ENCODE measurements around the gene CES4A.

CES4A gene

GRCh38 chr16:67054901-67055300, 66.5 kb downstream of the CES4A start:
- no peak for TF ChIP-seq CTCF (IDR thresholded peaks at IDR 0.05)
- H3K27ac ChIP-seq = no peak overlapping the region
- no peaks in the 10 kb centered on the region for H3K4me1 ChIP-seq
- intact Hi-C loops (cut with DNase I; ENCODE audit: low total_unique reads) = no loop called here
- peaks cover 0 to under 1% (median 0%) of the 10 kb centered on the region in 3 donors for H3K36me3 ChIP-seq
- no peaks in the 10 kb centered on the region for H3K27me3 ChIP-seq
- H3K9me3 ChIP-seq = no peaks in the 10 kb centered on the region
- H3K4me3 ChIP-seq = no peak overlapping the region
- no peak for DNase-seq

GRCh38 chr16:67055712-67056487, 67.5 kb downstream of the CES4A start:
- Histone ChIP-seq H3K4me1 (no peaks in the 10 kb centered on the region), H3K27me3 (no peaks in the 10 kb centered on the region), H3K27ac (no peak overlapping the region), H3K4me3 (no peak overlapping the region), H3K9me3 (no peaks in the 10 kb centered on the region), H3K36me3 (peaks cover 0 to 8% (median 0%) of the 10 kb centered on the region in 3 donors)
- no peak for DNase-seq
- intact Hi-C loops (cut with DNase I; ENCODE audit: low total_unique reads) = no loop called here
- TF ChIP-seq CTCF (IDR thresholded peaks at IDR 0.05) = no peak

All from tibial artery (tissue), 4 donors.